GM18951 (cell line): ENCODE data around the gene SLC23A2.

Experiments used
- POLR2A ChIP-seq: IDR thresholded peaks from 4 replicates; pipeline ENCODE4 v1.6.1; 2011; ENCODE audit warnings: mild to moderate bottlenecking; ENCODE audit not compliant: insufficient read length, insufficient read depth; ENCODE audit errors: extremely low read depth
- in situ Hi-C: fragments of 300-500 bp; cut with MboI; formaldehyde crosslinking; loops from one replicate; pipeline ENCODE4 v1.12.0; 2022; ENCODE audit warnings: low sequenced_read_pairs, mixed read lengths, inconsistent platforms; ENCODE audit not compliant: unreplicated experiment

Gene SLC23A2

DNA sequence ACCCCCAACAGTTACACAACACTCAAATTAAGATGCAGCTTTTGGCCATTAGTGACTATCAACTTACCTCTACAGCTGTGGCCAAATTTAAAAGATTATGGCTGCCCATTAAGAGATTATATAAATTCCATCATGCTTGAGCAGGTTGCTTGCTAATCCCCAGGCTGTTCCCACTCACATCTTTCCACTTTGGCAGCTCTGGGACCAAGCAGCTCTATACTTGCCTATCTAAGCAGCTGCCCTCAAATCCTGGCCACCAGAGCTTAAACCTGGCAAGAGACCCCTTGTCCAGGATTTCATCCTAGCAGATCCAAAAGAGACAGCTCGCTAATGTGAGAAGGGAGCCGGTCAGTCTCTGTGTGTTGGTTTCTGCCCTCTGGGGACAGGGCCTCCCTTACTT, 127.9 kb downstream of the SLC23A2 start:
- no peak for TF ChIP-seq POLR2A
- in situ Hi-C loops = no loop called here

DNA sequence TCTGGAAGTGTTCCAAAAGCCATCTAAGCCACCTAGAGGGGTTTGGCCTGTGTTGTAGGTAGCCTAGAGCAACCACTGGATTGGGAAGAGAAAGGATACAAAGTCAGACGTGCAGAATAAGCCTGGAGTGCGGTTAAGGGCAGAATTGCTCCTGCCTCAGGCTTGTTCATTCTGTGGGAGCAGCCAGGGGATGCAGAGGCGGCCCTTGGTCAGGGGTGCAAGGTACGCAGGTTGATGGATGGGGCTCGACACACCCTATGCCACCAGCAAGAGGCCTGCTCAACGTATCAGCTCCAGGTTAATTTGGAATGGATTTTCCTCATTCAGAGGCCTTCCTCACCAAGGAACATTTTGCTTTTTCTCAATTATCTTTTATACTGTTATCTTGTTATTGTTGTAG, 129.8 kb downstream of the SLC23A2 start:
- in situ Hi-C loops = no loop called here
- no peak for TF ChIP-seq POLR2A

DNA sequence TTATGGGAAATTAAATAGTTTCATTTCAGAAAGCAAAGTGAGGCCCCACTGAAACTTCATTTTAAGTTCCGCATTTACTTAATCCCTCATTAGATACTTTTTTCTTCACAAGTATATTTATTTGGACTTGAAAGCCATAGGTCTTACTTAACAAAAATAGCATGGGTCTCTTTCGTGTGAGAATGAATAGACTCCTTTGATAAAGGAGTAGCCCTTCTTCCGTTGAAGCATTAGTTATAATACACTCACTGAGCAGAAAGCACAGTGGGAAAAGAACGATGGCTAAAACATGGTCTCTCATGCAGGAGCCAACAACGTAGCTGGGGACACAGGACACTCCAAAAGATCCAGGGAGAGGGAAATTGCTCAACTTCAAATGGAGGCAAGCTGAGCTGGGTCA, 130.4 kb downstream of the SLC23A2 start:
- no peak for TF ChIP-seq POLR2A
- in situ Hi-C loops = no loop called here

DNA sequence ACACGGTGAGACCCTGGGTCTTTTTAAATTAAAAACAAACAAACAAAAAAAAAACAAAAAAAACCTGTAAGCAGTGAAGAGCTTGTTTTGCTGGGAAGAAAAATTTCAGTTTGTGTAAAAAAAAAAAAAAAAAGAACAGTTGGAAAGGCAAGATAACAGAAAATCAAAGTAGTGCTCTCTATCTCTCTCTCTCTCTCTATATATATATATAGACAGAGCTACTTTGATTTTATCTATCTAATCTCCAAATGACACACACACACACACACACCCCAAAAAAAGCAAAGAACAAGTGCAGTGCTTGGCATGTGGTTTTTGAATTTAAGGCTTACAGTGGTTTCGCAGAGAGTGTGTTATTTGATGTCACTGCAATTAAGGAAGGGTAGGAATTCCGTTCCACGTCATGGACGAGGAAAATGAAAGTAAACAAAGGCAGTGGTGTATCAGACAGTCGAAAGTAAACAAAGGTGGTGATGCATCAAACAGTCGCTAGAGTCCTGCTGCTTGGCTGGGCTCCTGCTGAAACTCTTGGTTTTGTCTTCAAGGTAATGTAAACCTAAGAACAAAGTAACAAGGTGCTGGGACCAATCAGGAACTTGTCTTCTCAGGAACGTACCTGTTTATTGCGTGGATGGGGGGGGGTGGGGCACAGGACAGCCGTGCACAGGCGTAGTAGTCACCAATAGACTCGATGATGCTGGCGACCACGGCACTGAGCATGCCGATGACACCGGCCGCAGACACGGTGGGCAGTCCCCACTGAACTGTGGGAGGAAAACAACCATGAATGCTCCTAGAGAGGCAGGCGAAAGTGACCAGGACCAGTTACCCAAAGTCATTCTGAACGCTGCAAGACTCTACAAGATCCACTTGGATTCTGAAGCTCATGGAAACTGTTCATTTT, 131.8 kb downstream of the SLC23A2 start:
- no peak for TF ChIP-seq POLR2A
- in situ Hi-C loops = no loop called here

DNA sequence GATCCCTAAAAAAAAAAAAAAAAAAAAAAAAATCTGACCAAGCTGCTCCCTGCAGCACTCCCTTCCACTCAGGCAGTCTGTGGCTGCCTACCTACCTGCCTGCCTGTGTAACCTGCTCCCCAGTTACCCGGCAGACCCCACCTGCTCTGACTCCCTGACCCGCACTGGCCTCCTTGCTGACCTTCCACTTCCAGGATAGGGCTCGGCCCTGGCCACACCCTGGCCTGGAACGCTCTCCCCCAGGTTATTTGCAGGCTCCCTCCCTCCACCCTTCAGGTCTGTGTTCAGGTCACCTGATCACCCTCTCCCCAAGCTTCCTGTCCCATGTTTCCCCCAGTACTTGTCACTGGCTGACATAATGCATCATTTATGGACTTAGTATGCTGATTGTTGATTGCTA, 134.3 kb downstream of the SLC23A2 start:
- TF ChIP-seq POLR2A = no peak
- in situ Hi-C loops = no loop called here

DNA sequence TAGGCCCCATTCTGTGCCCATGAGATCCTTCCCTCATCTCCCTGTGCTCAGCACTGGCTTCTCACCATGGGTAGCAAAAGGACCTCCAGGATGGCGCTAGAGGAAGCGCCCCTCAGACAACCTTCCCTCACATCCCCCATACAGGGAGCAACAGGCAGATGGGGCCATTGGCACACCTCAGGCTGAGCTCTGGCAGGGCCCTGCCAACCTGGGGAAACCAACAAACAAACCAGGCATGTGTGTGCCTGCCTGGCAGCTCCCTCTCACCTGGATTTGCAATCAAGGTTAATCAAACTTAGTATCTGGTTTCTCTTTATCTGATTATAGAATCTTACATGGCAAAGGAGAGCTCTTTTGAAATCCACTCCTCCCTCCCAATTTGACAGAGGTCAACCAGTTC, 134.9 kb downstream of the SLC23A2 start:
- in situ Hi-C loops = no loop called here
- TF ChIP-seq POLR2A = no peak

DNA sequence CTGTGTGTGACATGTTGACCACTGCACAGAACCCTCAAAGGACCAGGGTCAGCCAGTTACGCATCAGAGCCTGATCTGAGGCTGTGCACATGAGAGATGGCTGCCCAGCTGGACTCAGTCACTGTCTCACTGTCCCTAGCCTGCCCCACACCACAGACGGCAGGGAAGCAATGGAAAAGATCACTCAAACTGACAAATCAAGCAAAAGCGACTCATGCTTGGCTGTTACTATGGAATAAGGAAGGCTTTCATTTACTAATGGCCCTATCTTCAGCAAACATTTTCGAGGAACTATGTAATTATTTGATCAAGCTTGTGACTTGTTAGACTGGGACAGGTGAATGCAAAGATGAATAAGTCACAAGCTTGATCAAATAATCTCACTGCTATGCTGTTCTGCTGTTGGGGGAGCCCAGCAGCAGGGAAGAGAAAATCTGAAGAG, 137.0 kb downstream of the SLC23A2 start:
- TF ChIP-seq POLR2A = no peak
- in situ Hi-C loops = no loop called here

DNA sequence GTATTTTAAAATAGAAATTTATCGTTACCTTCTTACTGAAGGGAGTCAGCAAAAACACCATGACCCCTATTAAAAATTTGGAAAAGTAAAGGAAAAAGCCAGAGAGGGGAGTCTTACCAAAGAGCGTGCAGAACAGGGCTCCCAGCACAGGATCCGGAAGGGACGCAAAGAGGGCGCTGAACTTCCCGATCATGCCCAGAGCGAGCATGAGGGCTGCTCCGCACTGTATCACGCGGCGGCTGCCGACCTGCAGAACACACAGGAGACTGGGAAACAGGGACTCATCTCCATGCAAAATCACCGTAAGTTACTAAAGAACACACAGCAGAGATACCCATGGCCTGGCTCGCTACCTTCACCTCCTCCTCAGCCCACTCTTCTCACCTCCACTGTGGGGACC, 138.6 kb downstream of the SLC23A2 start:
- in situ Hi-C loops = no loop called here
- TF ChIP-seq POLR2A = no peak

DNA sequence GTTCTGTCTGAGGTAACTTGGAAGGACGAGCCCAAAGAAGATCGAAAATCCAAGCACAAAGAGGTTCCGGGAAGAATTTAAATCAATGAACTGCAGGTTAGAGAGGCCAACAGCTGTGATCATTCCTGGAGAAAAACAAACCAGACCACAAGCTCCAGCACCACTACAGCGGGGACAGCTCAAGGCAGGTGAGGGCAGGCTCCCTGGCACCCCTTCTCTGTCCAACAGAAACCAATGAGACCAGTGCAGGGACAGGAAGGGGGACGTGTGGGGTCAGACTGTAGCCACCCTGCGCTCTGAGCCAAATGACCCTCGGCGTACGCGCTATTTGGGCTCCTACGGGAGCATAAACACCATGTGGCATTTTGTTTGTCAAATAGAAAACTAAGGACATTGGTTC, 139.3 kb downstream of the SLC23A2 start:
- in situ Hi-C loops = no loop called here
- TF ChIP-seq POLR2A = no peak

DNA sequence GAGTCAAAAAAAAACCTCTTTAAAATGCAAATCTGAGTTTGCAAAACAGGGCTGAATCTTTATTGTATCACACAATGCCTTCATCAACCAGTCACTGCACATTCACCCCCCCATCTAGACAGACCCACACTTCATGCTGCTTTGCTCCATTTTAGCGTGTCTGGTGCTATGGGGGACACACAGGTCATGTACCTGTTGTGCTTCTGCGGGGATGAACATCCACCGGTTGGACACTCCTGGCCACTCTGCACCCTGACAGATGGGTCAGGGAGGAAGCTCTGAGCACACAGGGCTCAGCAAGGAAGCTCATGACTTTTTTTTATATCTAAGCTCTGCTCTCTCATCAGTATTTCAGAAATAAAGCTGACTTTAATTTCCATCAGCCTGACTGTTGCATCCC, 143.3 kb downstream of the SLC23A2 start:
- in situ Hi-C loops = no loop called here
- no peak for TF ChIP-seq POLR2A

DNA sequence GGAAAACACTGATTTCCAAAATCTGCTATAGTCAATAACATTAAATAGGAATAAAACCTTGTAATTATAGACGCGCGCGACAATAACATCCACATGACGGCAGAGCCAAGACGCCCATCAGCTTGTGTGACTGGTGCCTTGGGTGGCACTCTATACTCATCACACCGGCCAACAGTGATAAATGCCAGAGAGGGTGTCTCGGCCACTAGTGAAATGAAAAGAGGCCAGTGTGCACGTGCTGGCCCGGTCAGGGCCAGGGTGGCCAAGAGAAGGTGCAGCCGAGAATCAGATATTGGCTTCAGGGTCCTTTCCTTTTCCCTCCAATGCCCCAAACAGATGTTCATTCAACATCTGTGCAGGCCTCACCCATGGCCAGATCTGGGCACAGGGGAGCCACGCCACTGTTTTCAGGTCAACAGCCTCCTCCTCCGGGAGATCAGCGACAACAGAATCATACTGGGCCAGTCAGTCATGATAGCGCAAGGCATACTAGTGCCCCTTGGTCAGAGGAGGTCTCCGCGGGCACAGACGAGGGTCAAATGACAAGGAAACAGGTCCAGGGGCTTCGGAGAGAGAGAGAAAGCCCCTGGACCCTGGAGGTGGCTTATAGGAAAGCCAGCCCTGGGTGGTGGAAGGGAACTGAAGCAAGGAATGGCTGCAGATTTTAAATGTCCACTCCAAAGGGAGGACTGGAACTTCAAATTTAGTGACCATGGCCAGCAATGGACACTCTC, 145.1 kb downstream of the SLC23A2 start:
- in situ Hi-C loops = no loop called here
- no peak for TF ChIP-seq POLR2A

DNA sequence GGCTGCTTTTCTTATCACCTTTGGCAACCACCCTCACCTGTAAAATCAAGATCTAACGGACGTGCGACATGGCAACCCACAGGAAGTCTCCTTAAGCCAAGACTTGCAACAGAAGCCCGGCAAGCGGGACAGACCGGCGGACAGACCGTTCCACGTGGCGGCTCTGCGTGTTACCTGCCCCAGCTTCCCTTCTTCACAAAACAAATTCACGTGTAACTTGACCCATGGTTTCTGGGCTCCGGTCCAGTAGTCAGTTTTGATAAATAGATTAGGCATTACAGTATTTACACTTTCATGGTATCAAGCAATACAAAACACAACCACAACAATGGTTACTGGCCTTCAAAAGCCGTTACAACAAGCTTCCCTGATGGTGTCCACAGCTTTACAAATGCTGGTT, 145.8 kb downstream of the SLC23A2 start:
- no peak for TF ChIP-seq POLR2A
- in situ Hi-C loops = no loop called here

DNA sequence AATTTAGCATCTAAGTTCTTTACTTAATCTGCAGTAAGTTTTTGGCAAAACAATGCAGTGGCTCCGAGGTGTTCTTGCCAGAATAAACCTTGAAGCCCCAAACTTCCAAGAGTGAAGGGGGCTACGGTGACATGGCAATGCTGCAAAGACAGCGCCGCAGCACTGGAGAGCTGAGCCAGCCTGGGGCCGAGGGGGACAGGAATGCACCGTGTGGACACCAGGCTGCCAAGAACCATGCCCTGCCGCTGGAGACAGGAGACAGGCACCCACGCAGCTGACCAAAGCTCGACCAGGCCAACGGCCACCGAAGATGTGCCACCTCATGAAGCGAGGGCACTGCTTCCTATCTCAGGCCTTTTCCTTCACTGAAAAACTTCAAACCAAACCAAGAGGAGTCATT, 146.2 kb downstream of the SLC23A2 start:
- in situ Hi-C loops = no loop called here
- TF ChIP-seq POLR2A = no peak

DNA sequence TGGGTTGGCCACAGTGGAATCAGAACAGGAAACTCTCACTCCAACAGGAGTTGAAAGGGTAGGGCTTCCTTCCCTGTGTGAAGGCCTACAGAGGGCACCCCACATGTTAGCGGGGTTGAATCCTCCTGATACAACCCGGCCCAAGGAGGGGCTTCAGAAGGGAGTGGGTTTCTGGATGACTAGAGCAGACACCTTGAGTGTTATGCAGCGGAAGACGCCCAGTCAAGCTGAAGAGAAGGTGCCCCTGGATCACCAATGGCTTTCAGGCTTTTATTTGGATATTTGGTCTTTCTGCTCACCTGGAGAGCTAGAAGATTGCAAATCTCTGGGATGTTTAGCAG, 146.8 kb downstream of the SLC23A2 start:
- no peak for TF ChIP-seq POLR2A
- in situ Hi-C loops = no loop called here
